CD4-positive, alpha-beta T cell treated with Interleukin-6 at 100 ng/mL for 8 hours (primary cell): ENCODE results near the gene HIPK1.
"Not testable (repeated sequence)": the region's sequence is repeated elsewhere in the genome, so short reads cannot be mapped to it uniquely, and the experiment has no call there.

Experiments used
- DNase-seq: peaks from one replicate; pipeline ENCODE4 v3.0.0-alpha.2; 2020; ENCODE audit warnings: mixed read lengths, low spot score

Gene HIPK1

GRCh38 chr1:113982949-113983348 is 53.8 kb downstream of the HIPK1 start:
- no peak for DNase-seq

- DNase-seq = no peak
These were observed 54.3 kb downstream of the HIPK1 start for GRCh38 chr1:113983391-113983790.

DNA sequence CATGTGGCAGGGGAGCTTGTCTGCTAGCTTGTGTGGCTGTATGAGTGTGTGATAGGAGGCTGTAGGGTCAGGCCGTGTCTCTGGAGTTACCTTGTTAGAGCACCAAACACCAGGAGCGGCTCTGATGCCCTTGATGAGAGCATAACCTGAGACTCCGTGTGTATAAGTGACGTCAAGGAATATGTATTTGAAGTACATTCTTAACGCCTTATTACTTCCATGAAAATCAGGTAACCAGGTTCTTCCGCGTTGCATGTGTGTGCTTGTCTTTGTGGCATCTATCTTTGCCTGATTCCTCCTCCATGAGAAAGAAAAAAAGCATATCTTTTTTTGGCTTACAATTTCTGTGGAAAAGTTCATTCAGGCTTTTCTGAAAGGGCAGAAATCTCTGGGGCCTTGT is 54.7 kb downstream of the HIPK1 start:
- DNase-seq = no peak

- no peak for DNase-seq
These were observed 55.6 kb downstream of the HIPK1 start for GRCh38 chr1:113984710-113985109.

GRCh38 chr1:113986802-113987201 is 57.7 kb downstream of the HIPK1 start:
- no peak for DNase-seq

DNA sequence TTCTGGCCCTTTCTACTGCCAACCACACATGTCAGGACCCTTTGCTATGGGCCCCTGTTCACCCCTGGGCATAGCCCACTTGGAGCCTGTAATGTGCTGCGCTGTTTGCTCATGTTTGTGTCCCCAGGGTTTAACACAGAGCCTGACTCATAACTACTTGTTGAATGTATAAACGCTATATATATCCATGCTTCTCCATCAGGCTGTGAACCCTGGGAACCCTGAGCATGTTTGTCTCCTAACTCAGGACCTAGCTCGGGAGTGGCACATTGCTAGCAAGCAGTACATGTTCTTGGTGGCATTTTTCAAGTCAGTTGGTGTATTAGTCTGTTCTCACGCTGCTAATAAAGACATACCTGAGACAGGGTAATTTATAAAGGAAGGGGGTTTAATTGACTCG is 58.1 kb downstream of the HIPK1 start:
- DNase-seq = no peak

- no peak for DNase-seq
These were observed 61.4 kb downstream of the HIPK1 start for GRCh38 chr1:113990530-113990929.

- DNase-seq = no peak
These were observed 61.8 kb downstream of the HIPK1 start for GRCh38 chr1:113990961-113991360.

GRCh38 chr1:113991467-113991997 is 62.4 kb downstream of the HIPK1 start:
- no peak for DNase-seq

GRCh38 chr1:113993072-113993471 is 63.9 kb downstream of the HIPK1 start:
- no peak for DNase-seq

- no peak for DNase-seq
These were observed 64.6 kb downstream of the HIPK1 start for GRCh38 chr1:113993766-113994165.

DNA sequence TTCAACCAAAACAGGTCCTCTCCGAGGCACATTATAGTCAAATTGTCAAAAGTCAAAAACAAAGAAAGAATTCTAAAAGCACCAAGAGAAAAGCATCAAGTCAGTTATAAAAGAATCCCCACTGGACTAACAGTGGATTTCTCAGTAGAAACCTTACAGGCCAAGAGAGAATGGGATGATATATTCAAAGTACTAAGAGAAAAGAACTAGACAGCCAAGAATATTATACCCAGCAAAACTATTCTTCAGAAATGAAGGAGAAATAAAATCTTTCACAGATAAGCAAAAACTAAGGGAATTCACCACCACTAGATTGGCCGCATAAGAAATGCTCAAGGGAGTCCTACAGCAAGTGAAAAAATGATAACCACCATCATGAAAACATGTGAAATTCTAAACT is 66.3 kb downstream of the HIPK1 start:
- no peak for DNase-seq

- DNase-seq = no peak
These were observed 69.2 kb downstream of the HIPK1 start for GRCh38 chr1:113998361-113998760.

DNA sequence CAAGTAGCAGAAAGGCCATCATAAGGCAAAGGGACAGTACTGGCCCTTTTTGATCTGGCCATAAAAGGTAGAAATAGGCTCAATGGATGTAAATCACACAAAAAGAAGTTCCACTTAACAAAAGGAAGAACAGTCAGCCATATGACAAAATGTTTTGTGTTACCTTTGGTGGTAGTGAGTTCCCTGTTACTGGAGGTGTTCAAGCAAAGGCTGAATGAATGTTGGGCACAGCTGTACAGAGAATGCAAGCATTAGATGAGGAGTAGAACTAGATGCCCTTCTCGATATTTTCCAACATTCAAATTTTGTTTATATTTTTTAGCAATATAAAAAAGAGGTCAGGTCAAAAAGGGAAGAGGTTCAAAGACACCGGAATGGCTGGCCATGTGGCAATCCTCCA is 70.1 kb downstream of the HIPK1 start:
- no peak for DNase-seq

- DNase-seq = no peak
These were observed 70.7 kb downstream of the HIPK1 start for GRCh38 chr1:113999799-114000198.

DNA sequence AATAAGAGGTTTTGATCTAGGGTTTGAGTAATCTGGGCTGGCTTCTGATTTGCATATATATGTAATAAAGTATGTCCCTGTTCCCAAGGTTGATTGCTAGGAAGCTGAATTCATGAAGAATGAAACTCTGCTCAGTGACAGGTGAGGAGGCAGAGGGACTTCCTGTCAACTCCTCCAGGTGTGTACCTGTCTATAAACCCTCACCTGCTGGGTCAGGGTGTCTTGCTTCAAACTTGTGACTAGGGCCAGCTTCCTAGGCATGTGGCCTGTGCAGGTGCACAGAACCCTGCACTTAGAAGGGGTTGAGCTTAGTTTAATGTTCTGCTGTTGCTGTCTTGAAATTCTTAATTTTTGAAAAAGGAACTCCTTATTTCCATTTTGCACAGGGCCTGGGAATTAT is 71.3 kb downstream of the HIPK1 start:
- no peak for DNase-seq

DNA sequence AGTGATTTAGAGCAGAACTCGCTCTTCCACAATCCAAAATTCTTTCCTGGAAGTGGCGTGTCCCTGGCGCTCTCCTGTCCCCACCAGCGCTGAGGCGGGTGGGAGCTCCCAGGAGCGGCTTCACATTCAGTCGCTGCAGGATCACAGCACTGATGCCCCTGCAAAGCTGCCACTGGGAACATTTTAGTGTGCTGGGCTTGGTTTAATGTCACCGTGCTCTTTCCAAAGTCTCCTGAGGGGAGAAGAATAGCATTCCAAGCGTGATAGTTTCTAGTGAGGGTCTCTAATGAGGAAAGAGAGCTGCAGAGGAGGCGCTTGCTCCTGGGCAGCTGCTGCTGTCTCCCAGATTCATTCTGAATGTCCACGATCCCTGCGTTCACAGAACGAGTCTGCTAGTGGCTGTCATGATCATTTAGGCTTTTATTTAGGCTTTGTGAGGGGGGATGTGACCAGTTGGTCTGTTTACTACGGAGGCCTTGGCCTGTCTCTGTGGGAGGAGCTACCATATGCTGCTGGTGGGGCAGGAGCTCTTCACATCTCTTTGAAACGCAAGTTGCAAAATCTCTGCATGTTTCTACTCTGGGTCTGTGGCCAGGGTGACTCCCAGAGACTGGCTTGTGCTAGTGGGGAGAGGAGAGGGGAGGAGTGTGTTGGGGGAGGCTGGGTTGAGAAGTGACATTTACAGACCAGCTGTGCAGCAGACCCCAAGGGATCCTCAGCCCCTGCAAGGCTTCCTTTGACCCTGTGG is 73.5 kb downstream of the HIPK1 start:
- DNase-seq = no peak

- no peak for DNase-seq
These were observed 74.3 kb downstream of the HIPK1 start for GRCh38 chr1:114003431-114003830.

GRCh38 chr1:114006825-114007224 is 77.7 kb downstream of the HIPK1 start:
- not testable (repeated sequence) for DNase-seq

DNA sequence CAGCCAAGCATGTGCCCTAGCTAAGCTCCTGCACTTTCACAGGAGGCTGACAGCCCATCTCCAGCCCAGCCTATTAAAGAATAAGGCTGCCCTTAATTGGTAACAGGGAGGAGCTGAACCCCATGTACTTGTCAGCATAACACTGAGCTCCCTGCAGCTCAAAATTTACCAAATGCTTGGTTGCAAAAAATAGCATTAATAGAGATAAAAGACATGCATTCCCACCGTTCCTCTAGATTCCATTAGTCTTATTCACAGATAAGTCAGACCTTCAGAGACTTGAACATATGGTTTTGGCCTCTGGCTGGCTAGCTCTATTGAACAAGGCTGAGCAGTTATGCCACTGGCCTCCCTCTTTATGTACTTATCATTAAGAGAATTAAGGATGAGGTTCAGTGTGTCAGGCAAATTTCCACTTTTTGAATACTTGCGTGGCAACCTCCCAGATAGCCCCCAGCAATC is 79.4 kb downstream of the HIPK1 start:
- DNase-seq = no peak

- DNase-seq = no peak
These were observed 79.9 kb downstream of the HIPK1 start for GRCh38 chr1:114008993-114009392.

- no peak for DNase-seq
These were observed 80.3 kb downstream of the HIPK1 start for GRCh38 chr1:114009393-114009792.

DNA sequence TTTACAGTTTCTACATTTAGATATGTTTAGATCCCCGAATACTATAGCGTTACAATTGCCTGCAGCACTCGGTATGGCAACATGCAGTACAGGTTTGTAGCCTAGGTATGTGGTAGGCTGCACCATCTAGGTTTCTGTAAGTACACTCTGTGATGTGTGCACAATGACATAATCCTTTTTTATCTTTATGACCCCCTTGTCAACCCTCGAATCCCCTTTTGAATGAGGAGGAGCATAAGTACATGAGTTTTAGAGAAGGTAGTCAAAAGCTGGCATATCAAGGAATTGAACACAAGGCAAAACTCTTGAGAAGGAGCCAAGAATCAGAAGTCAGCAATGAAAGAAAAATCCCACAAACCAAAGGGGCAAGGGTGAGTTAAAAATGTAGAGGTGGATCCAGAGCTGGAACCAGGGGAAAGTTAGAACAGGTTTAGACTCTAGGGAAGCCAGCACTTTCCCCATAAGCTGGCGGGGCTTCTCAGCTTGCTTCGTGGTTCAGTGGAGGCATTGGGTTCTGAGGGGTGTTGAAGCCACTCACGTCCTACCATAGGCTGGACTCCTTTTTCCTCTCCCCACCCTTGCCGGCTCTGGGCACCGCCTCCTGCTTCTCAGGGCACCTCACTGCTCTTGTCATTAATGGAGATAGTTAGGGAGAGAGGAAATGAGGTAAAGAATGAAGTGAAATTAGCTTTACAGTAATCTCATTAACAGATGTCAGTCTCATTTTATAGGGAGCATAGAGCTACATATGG is 81.5 kb downstream of the HIPK1 start:
- no peak for DNase-seq
